ENCODE results near the gene USP9Y. TPM values are rescaled to one million over a fixed set of nuclear protein-coding genes. Genes with fewer than 3 reads are reported as not detected.

Gene USP9Y
- total RNA-seq, 1 experiment from 2014 or later: 2.7 TPM

- in situ Hi-C loops (cut with HindIII; ENCODE audit: low pct_unique_long_range_greater_than_20kb, low sequenced_read_pairs): no loop called here
- DNase-seq (ENCODE audit: low read depth): no peak
Measured at GRCh38 chrY:12752856-12753255, 51.8 kb downstream of the USP9Y start.

DNA sequence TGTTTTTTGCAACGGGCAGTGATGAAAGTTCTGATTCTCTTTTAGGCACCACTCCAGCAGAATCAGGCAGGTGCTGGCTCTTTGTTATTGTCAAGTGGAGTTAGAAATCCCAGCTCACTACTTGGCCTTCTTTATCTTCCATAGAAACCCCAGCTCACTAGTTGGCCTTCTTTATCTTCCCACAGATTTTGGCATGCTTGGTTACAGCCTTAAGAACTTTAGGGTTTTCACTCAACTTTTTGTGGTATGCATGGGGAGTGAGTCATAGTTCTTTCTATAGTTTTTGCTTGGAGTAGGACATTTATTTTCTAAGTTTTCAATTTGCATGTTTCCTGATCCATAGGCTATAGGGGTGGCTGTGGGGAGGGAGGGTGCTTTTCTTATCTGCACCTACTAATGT is 55.0 kb downstream of the USP9Y start:
- no peak for DNase-seq (ENCODE audit: low read depth)

GRCh38 chrY:12765976-12766375 is 64.9 kb downstream of the USP9Y start:
- in situ Hi-C loops (cut with HindIII; ENCODE audit: low pct_unique_long_range_greater_than_20kb, low sequenced_read_pairs): no loop called here
- no peak for DNase-seq (ENCODE audit: low read depth)

More for the DNA sequence above, 55.0 kb downstream of the USP9Y start:
- in situ Hi-C loops (cut with HindIII; ENCODE audit: low pct_unique_long_range_greater_than_20kb, low sequenced_read_pairs): no loop called here

DNA sequence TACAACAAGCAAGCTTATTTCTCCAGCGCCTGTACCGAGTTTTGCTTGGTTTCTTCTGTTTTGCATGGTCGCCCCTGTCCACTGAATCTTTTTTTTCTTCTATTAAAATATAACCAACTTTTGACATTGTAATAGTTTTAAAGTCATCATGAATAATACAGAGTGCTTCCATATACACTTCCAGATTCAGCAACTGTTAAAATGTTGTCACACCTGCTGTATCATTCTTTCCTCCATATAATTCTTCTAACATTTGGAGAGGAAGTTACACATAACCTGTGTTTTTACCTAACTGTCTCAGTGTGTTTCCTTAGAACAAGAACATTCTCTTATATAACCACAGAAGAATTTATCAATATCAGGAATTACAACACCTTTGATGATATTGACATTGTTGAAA is 83.5 kb downstream of the USP9Y start:
- in situ Hi-C loops (cut with HindIII; ENCODE audit: low pct_unique_long_range_greater_than_20kb, low sequenced_read_pairs): no loop called here
- DNase-seq (ENCODE audit: low read depth): no peak

- in situ Hi-C loops (cut with HindIII; ENCODE audit: low pct_unique_long_range_greater_than_20kb, low sequenced_read_pairs): no loop called here
- DNase-seq (ENCODE audit: low read depth): no peak
Measured at GRCh38 chrY:12793999-12794398, 93.0 kb downstream of the USP9Y start.

DNA sequence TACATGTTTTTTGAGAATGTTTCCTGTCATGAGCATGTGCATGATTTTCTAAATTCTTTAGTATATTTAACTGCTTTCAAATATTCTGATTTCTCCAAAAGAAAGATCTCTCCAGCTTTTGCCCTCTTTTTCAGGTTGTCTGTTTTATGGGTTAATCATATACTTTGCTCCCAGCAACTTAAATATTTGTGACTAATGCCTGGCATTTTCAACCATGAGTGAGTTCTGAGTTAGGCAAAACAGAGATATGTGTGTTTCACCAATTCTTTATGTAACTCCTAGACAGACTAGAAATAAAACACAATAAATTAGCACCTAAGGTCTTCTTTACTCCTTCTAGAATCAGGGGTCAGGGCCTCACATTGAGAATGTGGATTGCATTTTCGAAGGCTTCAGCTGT is 107.0 kb downstream of the USP9Y start:
- peak; percentile 4 for DNase-seq (ENCODE audit: low read depth)
- in situ Hi-C loops (cut with HindIII; ENCODE audit: low pct_unique_long_range_greater_than_20kb, low sequenced_read_pairs): no loop called here

DNA sequence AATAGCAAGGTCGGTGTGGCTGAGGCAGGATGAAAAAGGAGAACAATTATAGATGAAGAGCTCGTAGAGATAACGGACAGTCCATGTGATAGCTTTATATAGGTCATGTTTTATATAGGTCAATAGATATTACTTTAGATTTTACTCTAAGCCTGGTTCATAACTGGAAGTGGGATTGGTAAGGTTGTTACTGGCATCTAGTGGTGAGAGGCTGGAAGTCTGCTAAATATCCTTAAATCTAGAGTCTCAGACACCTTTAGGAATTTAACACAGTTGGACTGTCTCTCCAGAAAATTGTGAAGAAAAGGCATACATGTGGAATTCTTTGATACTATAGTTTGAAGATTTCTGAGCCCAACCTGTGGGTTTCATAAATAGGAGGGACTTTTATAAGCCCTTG is 108.0 kb downstream of the USP9Y start:
- peak; percentile 6 for DNase-seq (ENCODE audit: low read depth)
- in situ Hi-C loops (cut with HindIII; ENCODE audit: low pct_unique_long_range_greater_than_20kb, low sequenced_read_pairs): no loop called here

GRCh38 chrY:12823408-12823807 is 122.4 kb downstream of the USP9Y start:
- DNase-seq (ENCODE audit: low read depth): no peak
- in situ Hi-C loops (cut with HindIII; ENCODE audit: low pct_unique_long_range_greater_than_20kb, low sequenced_read_pairs): no loop called here

GRCh38 chrY:12826791-12827190 is 125.8 kb downstream of the USP9Y start:
- in situ Hi-C loops (cut with HindIII; ENCODE audit: low pct_unique_long_range_greater_than_20kb, low sequenced_read_pairs): no loop called here
- peak; percentile 0 for DNase-seq (ENCODE audit: low read depth)

- in situ Hi-C loops (cut with HindIII; ENCODE audit: low pct_unique_long_range_greater_than_20kb, low sequenced_read_pairs): no loop called here
- no peak for DNase-seq (ENCODE audit: low read depth)
Measured at GRCh38 chrY:12833284-12833683, 132.3 kb downstream of the USP9Y start.

DNA sequence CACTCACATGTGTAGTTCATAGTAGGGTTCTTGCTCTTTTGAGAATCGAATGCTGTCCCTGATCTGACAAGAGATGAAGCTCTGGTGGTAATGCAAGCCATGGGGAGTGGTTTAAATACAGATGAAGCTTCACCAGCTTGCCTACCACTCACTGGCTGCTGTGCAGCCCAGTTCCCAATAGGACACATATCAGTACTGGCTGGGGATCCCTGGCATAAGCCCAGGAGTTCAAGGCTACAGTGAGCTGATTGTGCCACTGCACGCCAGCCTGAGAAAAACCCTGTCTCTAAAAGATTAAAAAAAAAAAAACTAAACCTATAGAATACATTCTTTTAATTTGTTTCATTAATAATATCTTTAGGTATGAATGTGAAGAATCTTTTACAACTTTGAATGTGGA is 136.5 kb downstream of the USP9Y start:
- in situ Hi-C loops (cut with HindIII; ENCODE audit: low pct_unique_long_range_greater_than_20kb, low sequenced_read_pairs): no loop called here

DNA sequence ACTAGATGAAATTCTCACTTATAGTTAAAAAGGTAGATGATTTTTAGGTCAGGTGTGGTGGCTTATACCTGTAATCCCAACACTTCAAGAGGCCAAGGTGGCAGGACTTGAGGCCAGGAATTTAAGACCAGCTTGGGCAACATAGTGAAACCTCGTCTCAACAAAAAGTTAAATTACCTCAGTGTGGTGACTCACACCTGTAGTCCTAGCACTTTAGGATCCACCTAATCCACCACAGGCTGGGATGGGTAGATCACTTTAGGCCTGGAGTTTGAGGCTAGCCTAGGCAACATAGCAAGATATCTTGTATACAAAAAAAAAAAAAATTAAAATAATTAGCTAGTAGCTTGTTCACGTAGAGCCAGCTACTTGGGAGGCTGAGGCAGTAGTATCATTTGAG is 140.3 kb downstream of the USP9Y start:
- in situ Hi-C loops (cut with HindIII; ENCODE audit: low pct_unique_long_range_greater_than_20kb, low sequenced_read_pairs): no loop called here

More for the DNA sequence above, 136.5 kb downstream of the USP9Y start:
- DNase-seq (ENCODE audit: low read depth): no peak

DNA sequence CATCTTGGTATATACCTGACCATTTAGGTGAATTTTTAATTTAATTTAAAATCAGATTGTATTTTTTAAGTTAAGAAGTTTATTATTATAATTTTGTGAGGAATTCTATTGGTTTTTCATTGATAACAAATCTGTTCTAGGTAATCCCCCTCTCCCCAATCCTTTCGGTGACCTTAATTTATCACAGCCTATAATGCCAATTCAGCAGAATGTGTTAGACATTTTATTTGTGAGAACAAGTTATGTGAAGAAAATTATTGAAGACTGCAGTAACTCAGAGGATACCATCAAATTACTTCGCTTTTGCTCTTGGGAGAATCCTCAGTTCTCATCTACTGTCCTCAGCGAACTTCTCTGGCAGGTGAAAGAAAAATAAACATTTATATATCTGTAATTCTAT is 145.8 kb downstream of the USP9Y start:
- DNase-seq (ENCODE audit: low read depth): no peak
- in situ Hi-C loops (cut with HindIII; ENCODE audit: low pct_unique_long_range_greater_than_20kb, low sequenced_read_pairs): no loop called here

More for the DNA sequence above, 140.3 kb downstream of the USP9Y start:
- no peak for DNase-seq (ENCODE audit: low read depth)

- in situ Hi-C loops (cut with HindIII; ENCODE audit: low pct_unique_long_range_greater_than_20kb, low sequenced_read_pairs): no loop called here
- DNase-seq (ENCODE audit: low read depth): no peak
Measured at GRCh38 chrY:12855791-12856275, 154.8 kb downstream of the USP9Y start.

- in situ Hi-C loops (cut with HindIII; ENCODE audit: low pct_unique_long_range_greater_than_20kb, low sequenced_read_pairs): no loop called here
- DNase-seq (ENCODE audit: low read depth): no peak
Measured at GRCh38 chrY:12867960-12868359, 166.9 kb downstream of the USP9Y start.

- DNase-seq (ENCODE audit: low read depth): no peak
- in situ Hi-C loops (cut with HindIII; ENCODE audit: low pct_unique_long_range_greater_than_20kb, low sequenced_read_pairs): no loop called here
Measured at GRCh38 chrY:12896973-12897372, 195.9 kb downstream of the USP9Y start.

- DNase-seq (ENCODE audit: low read depth): no peak
- in situ Hi-C loops (cut with HindIII; ENCODE audit: low pct_unique_long_range_greater_than_20kb, low sequenced_read_pairs): no loop called here
Measured at GRCh38 chrY:12898604-12899003, 197.6 kb downstream of the USP9Y start.

GRCh38 chrY:12904618-12905516 is 203.8 kb downstream of the USP9Y start, which contains the start of gene DDX3Y:
DDX3Y (plus strand) TSS chrY:12904868; CDS start chrY:12904937, 69 bp downstream.
- DNase-seq (ENCODE audit: low read depth): peak; percentile 75
- in situ Hi-C loops (cut with HindIII; ENCODE audit: low pct_unique_long_range_greater_than_20kb, low sequenced_read_pairs): no loop called here

GRCh38 chrY:12905517-12905872 is 204.5 kb downstream of the USP9Y start:
- in situ Hi-C loops (cut with HindIII; ENCODE audit: low pct_unique_long_range_greater_than_20kb, low sequenced_read_pairs): no loop called here
- DNase-seq (ENCODE audit: low read depth): peak; percentile 46

- in situ Hi-C loops (cut with HindIII; ENCODE audit: low pct_unique_long_range_greater_than_20kb, low sequenced_read_pairs): no loop called here
Measured at GRCh38 chrY:12905895-12906294, 204.9 kb downstream of the USP9Y start.

More at GRCh38 chrY:12905895-12906294, 204.9 kb downstream of the USP9Y start:
- DNase-seq (ENCODE audit: low read depth): no peak
